ENCODE measurements around the gene CYP2E1.
"Not testable (repeated sequence)": the region's sequence is repeated elsewhere in the genome, so short reads cannot be mapped to it uniquely, and the experiment has no call there.

Gene CYP2E1

GRCh38 chr10:133528296-133528844 lies 1.2 kb downstream of the CYP2E1 start:
- DNase-seq: peak in 6 of 10 donors; percentile 17 to 89 (median 56)
- intact Hi-C loops (cut with DNase I): no loop called here

GRCh38 chr10:133528845-133529575 lies 1.8 kb downstream of the CYP2E1 start:
- intact Hi-C loops (cut with DNase I): no loop called here
- DNase-seq: peak in 6 of 10 donors; percentile 28 to 91 (median 70)

GRCh38 chr10:133529576-133529946 lies 2.4 kb downstream of the CYP2E1 start:
- DNase-seq: no peak
- intact Hi-C loops (cut with DNase I): no loop called here

GRCh38 chr10:133530506-133530905 lies 3.3 kb downstream of the CYP2E1 start:
- peak in 1 of 10 donors; percentile 48 for DNase-seq
- intact Hi-C loops (cut with DNase I): no loop called here

GRCh38 chr10:133532871-133533270 lies 5.7 kb downstream of the CYP2E1 start:
- intact Hi-C loops (cut with DNase I): no loop called here
- peak in 1 of 10 donors; percentile 67 for DNase-seq

- no peak for DNase-seq
- intact Hi-C loops (cut with DNase I): no loop called here
These were observed 7.3 kb downstream of the CYP2E1 start for GRCh38 chr10:133534417-133534816.

GRCh38 chr10:133536198-133536597 lies 9.0 kb downstream of the CYP2E1 start:
- no peak for DNase-seq
- intact Hi-C loops (cut with DNase I): no loop called here

- intact Hi-C loops (cut with DNase I): no loop called here
- DNase-seq: no peak
These were observed 10.7 kb downstream of the CYP2E1 start for GRCh38 chr10:133537546-133538545.

GRCh38 chr10:133541441-133541975 lies 14.3 kb downstream of the CYP2E1 start:
- intact Hi-C loops (cut with DNase I); DNase-seq: not testable (repeated sequence)

- intact Hi-C loops (cut with DNase I): no loop called here
- no peak for DNase-seq
These were observed 17.3 kb downstream of the CYP2E1 start for GRCh38 chr10:133544506-133544905.

GRCh38 chr10:133554600-133554999 lies 27.4 kb downstream of the CYP2E1 start:
- DNase-seq: no peak
- intact Hi-C loops (cut with DNase I): no loop called here

- intact Hi-C loops (cut with DNase I): no loop called here
- no peak for DNase-seq
These were observed 28.4 kb downstream of the CYP2E1 start for GRCh38 chr10:133555521-133555920.

GRCh38 chr10:133557381-133557780 lies 30.2 kb downstream of the CYP2E1 start:
- no peak for DNase-seq
- intact Hi-C loops (cut with DNase I): no loop called here

- intact Hi-C loops (cut with DNase I): no loop called here
- no peak for DNase-seq
These were observed 32.1 kb downstream of the CYP2E1 start for GRCh38 chr10:133559216-133559615.

- DNase-seq: no peak
- intact Hi-C loops (cut with DNase I): no loop called here
These were observed 37.7 kb downstream of the CYP2E1 start for GRCh38 chr10:133564816-133565215.

- DNase-seq: peak in 6 of 10 donors; percentile 26 to 92 (median 63)
- intact Hi-C loops (cut with DNase I): no loop called here
These were observed 38.5 kb downstream of the CYP2E1 start, which contains the start of gene SYCE1 for GRCh38 chr10:133565441-133566294. Gene SYCE1, minus strand, starts transcription at chr10:133565583. Its CDS starts 54 bp downstream, at chr10:133565529.

- no peak for DNase-seq
- intact Hi-C loops (cut with DNase I): no loop called here
These were observed 40.0 kb downstream of the CYP2E1 start for GRCh38 chr10:133567119-133567518.

GRCh38 chr10:133567609-133568286 lies 40.6 kb downstream of the CYP2E1 start:
- DNase-seq: peak in 1 of 10 donors; percentile 82
- intact Hi-C loops (cut with DNase I): no loop called here

- DNase-seq: no peak
These were observed 41.1 kb downstream of the CYP2E1 start for GRCh38 chr10:133568287-133568614.

More at GRCh38 chr10:133568287-133568614, 41.1 kb downstream of the CYP2E1 start:
- intact Hi-C loops (cut with DNase I): no loop called here

Data from posterior cingulate gyrus (tissue), 11 donors.